ENCODE results near the gene BRCC3.

DNA sequence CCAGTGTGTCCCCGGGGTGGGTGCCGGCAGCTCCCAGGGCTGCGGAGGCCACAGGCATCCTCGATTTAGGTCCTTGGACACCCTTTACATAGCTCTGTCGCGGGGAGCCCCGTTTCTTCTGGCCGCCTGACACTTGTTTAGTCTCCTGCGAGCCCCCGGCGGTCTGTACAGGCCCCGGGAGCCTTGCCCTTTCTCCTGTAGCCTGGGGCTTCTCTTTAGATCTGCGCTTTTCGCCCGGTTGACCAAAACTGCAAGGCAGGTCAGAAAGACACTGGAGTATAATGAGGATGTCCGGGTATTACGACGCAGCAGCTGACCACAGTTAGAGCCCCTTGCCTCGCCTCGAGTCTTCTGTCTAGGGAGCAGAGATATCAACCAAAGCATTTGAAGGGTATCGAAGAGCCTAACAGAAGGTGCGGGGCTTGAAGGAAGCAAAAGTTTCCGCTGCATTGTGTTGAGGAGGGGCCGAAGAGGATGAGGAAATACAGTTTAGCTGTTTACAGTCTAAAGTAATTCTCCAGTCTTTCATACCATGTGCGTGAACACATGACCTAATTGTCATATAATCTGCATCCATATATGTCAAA, 479 bp downstream of the BRCC3 start:
- TF ChIP-seq, protein P1, sequence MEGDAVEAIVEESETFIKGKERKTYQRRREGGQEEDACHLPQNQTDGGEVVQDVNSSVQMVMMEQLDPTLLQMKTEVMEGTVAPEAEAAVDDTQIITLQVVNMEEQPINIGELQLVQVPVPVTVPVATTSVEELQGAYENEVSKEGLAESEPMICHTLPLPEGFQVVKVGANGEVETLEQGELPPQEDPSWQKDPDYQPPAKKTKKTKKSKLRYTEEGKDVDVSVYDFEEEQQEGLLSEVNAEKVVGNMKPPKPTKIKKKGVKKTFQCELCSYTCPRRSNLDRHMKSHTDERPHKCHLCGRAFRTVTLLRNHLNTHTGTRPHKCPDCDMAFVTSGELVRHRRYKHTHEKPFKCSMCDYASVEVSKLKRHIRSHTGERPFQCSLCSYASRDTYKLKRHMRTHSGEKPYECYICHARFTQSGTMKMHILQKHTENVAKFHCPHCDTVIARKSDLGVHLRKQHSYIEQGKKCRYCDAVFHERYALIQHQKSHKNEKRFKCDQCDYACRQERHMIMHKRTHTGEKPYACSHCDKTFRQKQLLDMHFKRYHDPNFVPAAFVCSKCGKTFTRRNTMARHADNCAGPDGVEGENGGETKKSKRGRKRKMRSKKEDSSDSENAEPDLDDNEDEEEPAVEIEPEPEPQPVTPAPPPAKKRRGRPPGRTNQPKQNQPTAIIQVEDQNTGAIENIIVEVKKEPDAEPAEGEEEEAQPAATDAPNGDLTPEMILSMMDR (conservative IDR thresholded peaks at IDR 0.05; ENCODE audit: low read length), result no peak
- no peak for TF ChIP-seq EZH2phosphoT487 (IDR thresholded peaks at IDR 0.05; ENCODE audit: borderline replicate concordance, low read depth, low read length)
